Fibroblast of villous mesenchyme (primary cell): ENCODE data around the gene PRR7. TPM values are rescaled to one million over a fixed set of nuclear protein-coding genes. Genes with fewer than 3 reads are reported as not detected.
A peak's percentile ranks its signal among the peaks of the same experiment; 100 is the strongest.

Experiments
- DNase-seq: peaks from one replicate; pipeline ENCODE4 v3.0.0-alpha.2; 2010; ENCODE audit warnings: low read depth
- H3K4me3 ChIP-seq: 2 replicates; pipeline ENCODE4 v1.5.1; 2011; ENCODE audit warnings: low read depth, mild to moderate bottlenecking, low read length
- CTCF ChIP-seq: IDR thresholded peaks from 2 replicates; pipeline ENCODE4 v1.5.1; 2012; ENCODE audit warnings: low read depth, mild to moderate bottlenecking, low read length; ENCODE audit not compliant: insufficient read depth
- total RNA-seq: library from RNA; depleted of rRNA; stranded (reverse); fragments of >200 nt; gene quantifications from 2 replicates; pipeline ENCODE4 v1.2.3, GENCODE V29; 2012

The PRR7 gene
- total RNA-seq, 1 donor: 4.7 TPM

- H3K4me3 ChIP-seq: peak overlapping the region; percentile 72
- no peak for TF ChIP-seq CTCF
- peak; percentile 100 for DNase-seq
These were observed 20.6 kb upstream of the PRR7 start for GRCh38 chr5:177425801-177426565.

GRCh38 chr5:177426566-177427210, 19.9 kb upstream of the PRR7 start, which contains the start of gene GRK6:
Gene GRK6 (plus strand): TSS chr5:177426676. CDS start chr5:177426846, 170 bp downstream.
- DNase-seq: peak; percentile 51
- TF ChIP-seq CTCF: no peak
- H3K4me3 ChIP-seq: peak within 1 kb of the TSS; percentile 72

GRCh38 chr5:177427211-177427822, 19.3 kb upstream of the PRR7 start:
- H3K4me3 ChIP-seq: peak overlapping the region; percentile 69
- no peak for TF ChIP-seq CTCF
- peak; percentile 20 for DNase-seq

- no peak for DNase-seq
- no peak for TF ChIP-seq CTCF
- no peak overlapping the region for H3K4me3 ChIP-seq
These were observed 18.6 kb upstream of the PRR7 start for GRCh38 chr5:177427919-177428573.

- DNase-seq: no peak
- no peak for TF ChIP-seq CTCF
- H3K4me3 ChIP-seq: no peak overlapping the region
These were observed 17.9 kb upstream of the PRR7 start for GRCh38 chr5:177428574-177429217.

GRCh38 chr5:177429248-177430040, 17.2 kb upstream of the PRR7 start:
- TF ChIP-seq CTCF: no peak
- no peak overlapping the region for H3K4me3 ChIP-seq
- no peak for DNase-seq
